Prostate gland (tissue), 2 donors: Measurements from ENCODE around the gene PIK3R6. TPM values are rescaled to one million over a fixed set of nuclear protein-coding genes. Genes with fewer than 3 reads are reported as not detected.

ENCODE experiments used
- DNase-seq: peaks from one replicate; pipeline ENCODE4 v3.0.0-alpha.2; 2019; ENCODE audit warnings: low spot score
- H3K27ac ChIP-seq, 2 donors: fragments of 200-600 bp; sonication (generic); 2 replicates each; pipeline ENCODE4 v1.5.1; 2017 to 2019
- H3K27me3 ChIP-seq: fragments of 200-600 bp; sonication (generic); replicated peaks from 2 replicates; pipeline ENCODE4 v1.5.1; 2019; ENCODE audit not compliant: insufficient read depth
- H3K36me3 ChIP-seq, 2 donors: fragments of 200-600 bp; sonication (generic); 1 replicate in 1 of 2; 2 replicates in 1 of 2; pipeline versions ENCODE4 v1.5.1 to v1.8.1; 2017 to 2019
- H3K4me1 ChIP-seq: fragments of 200-600 bp; sonication (generic); replicated peaks from 2 replicates; pipeline ENCODE4 v1.5.1; 2019
- H3K4me3 ChIP-seq, 2 donors: fragments of 200-600 bp; sonication (generic); 2 replicates each; pipeline ENCODE4 v1.5.1; 2017 to 2019
- H3K9me3 ChIP-seq: fragments of 200-600 bp; sonication (generic); 2 replicates; pipeline ENCODE4 v1.5.1; 2017
- CTCF ChIP-seq, 4 experiments: fragments of 200-600 bp in 2 of 4; fragments of 450-650 bp in 2 of 4; sonication (generic) in 2 of 4; IDR thresholded peaks; 1 replicate in 3 of 4; 2 replicates in 1 of 4; pipeline ENCODE4 v1.5.1; 2016 to 2019; ENCODE audit warnings: antibody characterized with exemption in 4 of 4, mild to moderate bottlenecking in 2 of 4, moderate library complexity in 2 of 4
- POLR2A ChIP-seq: fragments of 450-650 bp; IDR thresholded peaks from one replicate; pipeline ENCODE4 v1.6.1; 2016; ENCODE audit warnings: antibody characterized with exemption, mild to moderate bottlenecking
- POLR2AphosphoS5 ChIP-seq: sonication (generic); formaldehyde crosslinking; IDR thresholded peaks from one replicate; pipeline ENCODE4 v1.6.1; 2017; ENCODE audit warnings: antibody characterized with exemption
- whole genome bisulfite sequencing: methylation state at CpG from one replicate; pipeline ENCODE4 v1.1.5; 2018; 5-methylcytosine and 5-hydroxymethylcytosine counted together
- intact Hi-C: fragments of 100-400 bp; cut with DNase I; formaldehyde crosslinking; loops from one replicate; pipeline ENCODE4 v1.14.2; 2022
- total RNA-seq, 2 donors: library from RNA; depleted of rRNA; stranded (reverse); fragments of >200 nt; gene quantifications; one replicate each; pipeline ENCODE4 v1.1.0, GENCODE V29; 2016

Gene PIK3R6
- total RNA-seq, 2 donors from 2014 or later: 0.18 to 2.6 TPM

- Histone ChIP-seq H3K4me3 (no peak overlapping the region), H3K4me1 (no peaks in the 10 kb centered on the region), H3K27ac (no peak overlapping the region), H3K36me3 (no peaks in the 10 kb centered on the region), H3K27me3 (no peaks in the 10 kb centered on the region), H3K9me3 (no peaks in the 10 kb centered on the region)
- intact Hi-C loops: no loop called here
- WGBS: 82% methylated on average over 12 of the region's 12 CpGs
- no peak for DNase-seq
- no peak for TF ChIP-seq POLR2AphosphoS5
- no peak for TF ChIP-seq CTCF (IDR thresholded peaks at IDR 0.05)
- no peak for TF ChIP-seq POLR2A
Measured at GRCh38 chr17:8896641-8897635, 29.5 kb upstream of the PIK3R6 start.

GRCh38 chr17:8896087-8896486, 28.6 kb upstream of the PIK3R6 start:
- DNase-seq: no peak
- H3K4me3 ChIP-seq: no peak overlapping the region

GRCh38 chr17:8894673-8895578, 27.5 kb upstream of the PIK3R6 start:
- Histone ChIP-seq H3K4me1 (no peaks in the 10 kb centered on the region), H3K4me3 (no peak overlapping the region), H3K27me3 (no peaks in the 10 kb centered on the region), H3K27ac (no peak overlapping the region), H3K36me3 (no peaks in the 10 kb centered on the region), H3K9me3 (no peaks in the 10 kb centered on the region)
- DNase-seq: peak; percentile 46
- TF ChIP-seq CTCF (IDR thresholded peaks at IDR 0.05): peak in 3 of 4 experiments; percentile 49 to 76 (median 69)
- TF ChIP-seq POLR2A: no peak
- intact Hi-C loops: no loop called here
- WGBS: 43% methylated on average over 24 of the region's 24 CpGs

More at GRCh38 chr17:8896087-8896486, 28.6 kb upstream of the PIK3R6 start:
- WGBS: 77% methylated on average over 3 of the region's 3 CpGs
- H3K9me3 ChIP-seq: no peaks in the 10 kb centered on the region
- no peaks in the 10 kb centered on the region for H3K36me3 ChIP-seq
- H3K4me1 ChIP-seq: no peaks in the 10 kb centered on the region
- TF ChIP-seq POLR2AphosphoS5 (no peak), CTCF (IDR thresholded peaks at IDR 0.05) (no peak), POLR2A (no peak)
- no peak overlapping the region for H3K27ac ChIP-seq
- intact Hi-C loops: no loop called here
- H3K27me3 ChIP-seq: no peaks in the 10 kb centered on the region

- Histone ChIP-seq H3K4me3 (no peak overlapping the region), H3K4me1 (no peaks in the 10 kb centered on the region), H3K27me3 (no peaks in the 10 kb centered on the region), H3K9me3 (no peaks in the 10 kb centered on the region), H3K27ac (no peak overlapping the region), H3K36me3 (no peaks in the 10 kb centered on the region)
- DNase-seq: no peak
- WGBS: 64% methylated on average over 17 of the region's 17 CpGs
- TF ChIP-seq POLR2A (no peak), CTCF (IDR thresholded peaks at IDR 0.05) (no peak), POLR2AphosphoS5 (no peak)
- intact Hi-C loops: no loop called here
Measured at GRCh38 chr17:8894202-8894671, 26.8 kb upstream of the PIK3R6 start.
